Breast epithelium (tissue), 4 donors: ENCODE results near the gene STIM2. TPM values are rescaled to one million over a fixed set of nuclear protein-coding genes. Genes with fewer than 3 reads are reported as not detected.

Source experiments
- DNase-seq, 2 donors: peaks; one replicate each; pipeline ENCODE4 v3.0.0-alpha.2; 2019; ENCODE audit warnings: low spot score in 2 of 2
- H3K27ac ChIP-seq, 2 donors: fragments of 200-600 bp; sonication (generic) in 1 of 2; one replicate each; pipeline ENCODE4 v1.5.1; 2016 to 2019; ENCODE audit warnings: mild to moderate bottlenecking in 1 of 2
- H3K27me3 ChIP-seq, 2 donors: fragments of 200-600 bp; sonication (generic) in 1 of 2; one replicate each; pipeline versions ENCODE4 v1.5.1 to v1.6.0; 2017 to 2019; ENCODE audit warnings: control low read depth in 1 of 2, mild to moderate bottlenecking in 1 of 2
- H3K36me3 ChIP-seq: fragments of 200-600 bp; one replicate; pipeline ENCODE4 v1.5.1; 2019
- H3K4me1 ChIP-seq, 2 donors: fragments of 200-600 bp; sonication (generic); one replicate each; pipeline ENCODE4 v1.5.1; 2016 to 2019; ENCODE audit warnings: control low read depth in 1 of 2
- H3K4me3 ChIP-seq, 3 donors: fragments of 200-600 bp; sonication (generic); 1 replicate in 2 of 3; 2 replicates in 1 of 3; pipeline ENCODE4 v1.5.1; 2016 to 2019; ENCODE audit warnings: mild to moderate bottlenecking in 3 of 3, moderate library complexity in 2 of 3
- H3K9me3 ChIP-seq, 2 donors: fragments of 200-600 bp; sonication (generic) in 1 of 2; one replicate each; pipeline ENCODE4 v1.5.1; 2016 to 2019; ENCODE audit warnings: control low read depth in 1 of 2
- POLR2A ChIP-seq: fragments of 450-650 bp; IDR thresholded peaks from one replicate; pipeline ENCODE4 v1.6.1; 2016; ENCODE audit warnings: antibody characterized with exemption, mild to moderate bottlenecking, moderate library complexity
- POLR2AphosphoS5 ChIP-seq, 3 donors: sonication (generic); formaldehyde crosslinking; IDR thresholded peaks; one replicate each; pipeline ENCODE4 v1.6.1; 2017; ENCODE audit warnings: antibody characterized with exemption in 3 of 3
- intact Hi-C: fragments of 100-400 bp; cut with DNase I; formaldehyde crosslinking; loops from one replicate; pipeline ENCODE4 v1.15.1; 2023; ENCODE audit warnings: low total_unique reads
- total RNA-seq, 3 donors: library from RNA; depleted of rRNA; stranded (reverse); fragments of >200 nt; gene quantifications; one replicate each; pipeline ENCODE4 v1.1.0, GENCODE V29; 2016
- TF ChIP-seq, protein P1 (sequence below), 3 donors: fragments of 450-650 bp; IDR thresholded peaks; one replicate each; pipeline ENCODE4 v1.5.1; 2016 to 2017; ENCODE audit warnings: antibody characterized with exemption in 3 of 3, mild to moderate bottlenecking in 3 of 3, moderate library complexity in 3 of 3

STIM2 gene
- total RNA-seq, 3 donors from 2014 or later, result 12.0 to 24.7 (median 23.3) TPM

DNA sequence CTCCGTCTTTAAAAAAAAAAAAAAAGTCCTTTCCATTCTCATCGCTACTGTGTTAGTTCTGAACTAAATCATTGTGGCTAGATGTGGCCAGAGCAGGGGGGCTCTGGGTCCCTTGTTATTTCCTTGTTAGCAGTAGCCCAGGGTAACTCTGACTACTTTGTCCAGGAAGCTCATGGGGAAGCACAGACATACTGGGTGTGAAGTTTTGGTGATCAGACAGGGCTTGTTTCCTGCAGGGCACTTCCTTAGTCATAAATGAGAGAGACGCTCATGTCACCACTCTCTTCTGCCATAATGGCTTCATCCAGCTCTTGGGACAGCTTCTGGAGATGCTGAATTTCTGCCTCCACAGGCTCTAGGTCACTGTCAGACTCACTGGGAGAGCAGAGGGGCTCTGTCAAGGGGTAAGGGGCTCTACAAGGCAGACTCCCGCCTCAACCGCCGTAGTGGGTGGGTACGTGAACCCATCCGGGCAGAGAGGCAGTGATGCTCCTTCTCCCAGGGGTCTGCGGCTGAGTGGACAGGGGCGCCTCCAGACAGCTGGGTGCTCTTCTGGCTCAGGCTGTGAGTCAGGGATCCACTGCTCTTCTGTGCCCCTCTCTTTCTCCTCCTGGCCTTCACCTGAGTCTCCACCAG lies 12.9 kb downstream of the STIM2 start:
- TF ChIP-seq, protein P1, sequence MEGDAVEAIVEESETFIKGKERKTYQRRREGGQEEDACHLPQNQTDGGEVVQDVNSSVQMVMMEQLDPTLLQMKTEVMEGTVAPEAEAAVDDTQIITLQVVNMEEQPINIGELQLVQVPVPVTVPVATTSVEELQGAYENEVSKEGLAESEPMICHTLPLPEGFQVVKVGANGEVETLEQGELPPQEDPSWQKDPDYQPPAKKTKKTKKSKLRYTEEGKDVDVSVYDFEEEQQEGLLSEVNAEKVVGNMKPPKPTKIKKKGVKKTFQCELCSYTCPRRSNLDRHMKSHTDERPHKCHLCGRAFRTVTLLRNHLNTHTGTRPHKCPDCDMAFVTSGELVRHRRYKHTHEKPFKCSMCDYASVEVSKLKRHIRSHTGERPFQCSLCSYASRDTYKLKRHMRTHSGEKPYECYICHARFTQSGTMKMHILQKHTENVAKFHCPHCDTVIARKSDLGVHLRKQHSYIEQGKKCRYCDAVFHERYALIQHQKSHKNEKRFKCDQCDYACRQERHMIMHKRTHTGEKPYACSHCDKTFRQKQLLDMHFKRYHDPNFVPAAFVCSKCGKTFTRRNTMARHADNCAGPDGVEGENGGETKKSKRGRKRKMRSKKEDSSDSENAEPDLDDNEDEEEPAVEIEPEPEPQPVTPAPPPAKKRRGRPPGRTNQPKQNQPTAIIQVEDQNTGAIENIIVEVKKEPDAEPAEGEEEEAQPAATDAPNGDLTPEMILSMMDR (IDR thresholded peaks at IDR 0.05), result no peak
- no peak for TF ChIP-seq POLR2AphosphoS5 (IDR thresholded peaks at IDR 0.05)
- TF ChIP-seq POLR2A, result no peak
- no peaks in the 10 kb centered on the region for H3K4me1 ChIP-seq
- H3K36me3 ChIP-seq, result no peaks in the 10 kb centered on the region
- DNase-seq, result no peak
- H3K9me3 ChIP-seq, result no peaks in the 10 kb centered on the region
- H3K27ac ChIP-seq, result no peak overlapping the region
- no peak overlapping the region for H3K4me3 ChIP-seq
- intact Hi-C loops, result loop anchor here (5.0 kb wide), 1 partner anchor 341 kb away; no protein-coding TSS in a partner anchor
- H3K27me3 ChIP-seq, result no peaks in the 10 kb centered on the region

DNA sequence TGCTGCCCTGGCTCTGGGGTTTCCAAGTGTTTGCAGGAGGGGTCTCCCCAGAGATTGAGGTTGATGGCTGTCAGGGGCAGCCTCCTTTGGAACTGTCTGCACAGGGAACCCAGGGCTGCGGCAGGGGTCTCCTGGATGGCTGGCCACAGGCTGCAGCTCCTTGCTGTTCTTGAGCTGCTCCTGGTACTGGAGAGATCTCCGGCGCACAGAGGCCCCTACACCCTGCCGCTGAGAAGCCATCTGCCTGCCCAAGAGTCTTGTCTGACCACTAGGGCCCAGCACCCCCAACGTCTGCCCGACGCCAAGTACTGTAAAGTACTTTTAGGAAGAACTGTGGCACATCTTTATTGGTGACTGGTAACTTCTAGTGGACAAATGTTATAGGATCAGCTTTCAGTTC lies 13.5 kb downstream of the STIM2 start:
- TF ChIP-seq POLR2A (no peak), POLR2AphosphoS5 (IDR thresholded peaks at IDR 0.05) (no peak)
- TF ChIP-seq, protein P1 (IDR thresholded peaks at IDR 0.05), result no peak
- H3K27ac ChIP-seq, result no peak overlapping the region
- H3K27me3 ChIP-seq, result no peaks in the 10 kb centered on the region
- no peaks in the 10 kb centered on the region for H3K9me3 ChIP-seq
- H3K36me3 ChIP-seq, result no peaks in the 10 kb centered on the region
- DNase-seq, result no peak
- intact Hi-C loops, result loop anchor here (5.0 kb wide), 1 partner anchor 342 kb away; no protein-coding TSS in a partner anchor
- H3K4me3 ChIP-seq, result no peak overlapping the region
- H3K4me1 ChIP-seq, result no peaks in the 10 kb centered on the region

DNA sequence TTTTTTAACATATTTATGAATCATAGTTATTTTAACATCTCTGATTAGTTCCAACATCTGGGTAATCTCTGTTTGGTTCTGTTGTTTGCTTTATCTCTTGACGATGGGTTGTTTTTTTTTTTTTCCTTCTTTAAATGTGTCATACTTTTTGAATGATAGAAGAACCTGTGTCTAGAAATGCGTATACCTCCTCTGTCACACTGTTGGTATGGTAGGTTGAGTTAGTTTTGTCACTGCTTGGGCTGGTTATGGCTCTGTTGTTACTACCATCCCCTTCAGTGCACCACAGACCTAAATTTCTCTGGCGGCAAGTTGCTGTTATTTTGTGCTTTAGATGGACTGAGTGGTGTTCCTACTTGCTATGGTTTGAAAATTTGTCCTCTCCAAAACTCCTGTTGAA lies 16.8 kb downstream of the STIM2 start:
- Histone ChIP-seq H3K36me3 (no peaks in the 10 kb centered on the region), H3K4me1 (no peaks in the 10 kb centered on the region), H3K27me3 (no peaks in the 10 kb centered on the region), H3K27ac (no peak overlapping the region), H3K9me3 (no peaks in the 10 kb centered on the region), H3K4me3 (no peak overlapping the region)
- DNase-seq, result no peak
- intact Hi-C loops, result no loop called here
- TF ChIP-seq POLR2AphosphoS5 (IDR thresholded peaks at IDR 0.05), result no peak
- TF ChIP-seq, protein P1 (IDR thresholded peaks at IDR 0.05), result no peak
- TF ChIP-seq POLR2A, result no peak

DNA sequence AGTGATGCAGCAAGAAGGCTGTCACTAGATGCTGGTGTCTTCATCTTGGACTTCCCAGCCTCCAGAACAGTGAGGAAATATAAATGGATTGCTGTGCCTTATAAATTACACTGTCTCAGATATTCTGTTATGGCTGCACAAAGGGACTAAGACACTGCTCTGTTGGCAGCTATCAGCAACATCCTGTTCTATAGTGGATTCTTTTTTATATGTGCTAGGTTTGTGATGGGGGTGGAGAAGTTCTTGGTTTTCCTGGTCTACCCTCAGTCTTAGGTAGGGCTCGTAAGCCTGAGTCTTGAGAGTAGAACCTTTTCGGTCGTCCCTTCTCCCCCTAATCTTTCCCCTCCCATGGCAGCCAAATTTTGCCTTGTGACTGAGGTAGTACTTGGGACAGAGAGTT lies 17.3 kb downstream of the STIM2 start:
- H3K27me3 ChIP-seq, result no peaks in the 10 kb centered on the region

DNA sequence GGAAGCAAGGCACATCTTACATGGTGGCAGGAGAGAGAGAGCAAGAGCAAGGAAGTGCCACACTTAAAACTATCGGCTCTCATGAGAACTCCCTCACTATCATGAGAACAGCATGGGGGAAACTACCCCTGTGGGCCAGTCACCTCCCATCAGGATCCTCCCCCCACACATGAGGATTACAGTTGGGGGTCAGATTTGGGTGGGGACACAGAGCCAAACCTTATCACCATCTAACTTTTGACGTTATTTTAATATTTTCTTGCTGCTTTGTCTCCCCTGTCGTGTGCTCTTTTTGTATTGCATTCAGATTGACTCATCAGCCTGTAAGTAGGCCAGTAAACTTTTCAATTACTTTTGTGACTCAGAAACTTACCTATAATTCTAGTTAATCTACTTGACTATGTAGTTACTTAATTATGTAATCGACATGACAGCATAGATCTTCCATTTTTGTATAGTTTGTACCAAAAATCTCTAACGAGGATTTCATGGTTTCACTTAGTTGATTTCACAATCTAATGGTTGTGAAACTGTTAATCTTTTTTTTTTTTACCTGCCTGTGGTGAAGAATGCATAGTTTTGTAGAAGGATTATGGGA lies 18.3 kb downstream of the STIM2 start:
- peak overlapping the region; percentile 7 to 30 for H3K27ac ChIP-seq
- no peaks in the 10 kb centered on the region for H3K4me1 ChIP-seq
- H3K4me3 ChIP-seq, result no peak overlapping the region
- H3K27me3 ChIP-seq, result no peaks in the 10 kb centered on the region
- intact Hi-C loops, result no loop called here
- TF ChIP-seq, protein P1 (IDR thresholded peaks at IDR 0.05), result no peak
- TF ChIP-seq POLR2A (no peak), POLR2AphosphoS5 (IDR thresholded peaks at IDR 0.05) (no peak)
- no peaks in the 10 kb centered on the region for H3K36me3 ChIP-seq
- no peak for DNase-seq
- no peaks in the 10 kb centered on the region for H3K9me3 ChIP-seq

More for the DNA sequence above, 17.3 kb downstream of the STIM2 start:
- no peak for DNase-seq
- TF ChIP-seq POLR2A, result no peak
- intact Hi-C loops, result no loop called here
- Histone ChIP-seq H3K4me3 (no peak overlapping the region), H3K4me1 (no peaks in the 10 kb centered on the region), H3K36me3 (no peaks in the 10 kb centered on the region), H3K27ac (peak overlapping the region in 1 of 2 donors; percentile 25), H3K9me3 (no peaks in the 10 kb centered on the region)
